Stimulated activated CD4-positive, alpha-beta T cell treated with anti-CD3 and anti-CD28 coated beads, TNF-alpha, amount 100 ng/mL, for 48 hours (primary cell): ENCODE measurements around the gene BORCS6.
"Not testable (repeated sequence)": the region's sequence is repeated elsewhere in the genome, so short reads cannot be mapped to it uniquely, and the experiment has no call there.

Source experiments
- DNase-seq, 3 donors: peaks; one replicate each; pipeline ENCODE4 v3.0.0-alpha.2; 2020; ENCODE audit warnings: low read depth in 3 of 3

BORCS6 gene

GRCh38 chr17:8173056-8173870 is 16.7 kb downstream of the BORCS6 start:
- DNase-seq: peak in 2 of 3 donors; percentile 67 to 77

GRCh38 chr17:8170186-8170585 is 19.8 kb downstream of the BORCS6 start:
- DNase-seq: not testable (repeated sequence)

- DNase-seq: no peak
These were observed 22.5 kb downstream of the BORCS6 start for GRCh38 chr17:8167526-8167925.

DNA sequence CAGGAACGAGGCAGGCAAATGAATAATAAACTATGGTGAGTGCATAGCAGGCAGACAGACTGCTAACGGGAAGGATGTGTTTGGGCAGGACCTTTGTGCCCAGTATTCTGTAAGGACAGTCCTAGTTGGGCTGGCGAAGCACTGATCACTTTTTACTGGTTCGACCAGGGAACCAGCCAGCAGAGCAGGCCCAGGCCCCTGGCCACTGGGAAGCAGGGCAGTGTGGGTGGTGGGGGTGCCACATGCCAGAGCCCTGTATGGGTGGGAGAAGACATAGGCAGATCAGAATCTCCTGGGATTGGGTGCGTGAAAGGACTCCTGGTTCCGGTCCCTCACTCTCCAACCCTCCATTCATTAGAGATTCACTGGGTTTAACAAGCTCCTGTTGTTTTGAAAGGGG is 23.2 kb downstream of the BORCS6 start:
- no peak for DNase-seq

- no peak for DNase-seq
These were observed 25.2 kb downstream of the BORCS6 start for GRCh38 chr17:8164815-8165131.

DNA sequence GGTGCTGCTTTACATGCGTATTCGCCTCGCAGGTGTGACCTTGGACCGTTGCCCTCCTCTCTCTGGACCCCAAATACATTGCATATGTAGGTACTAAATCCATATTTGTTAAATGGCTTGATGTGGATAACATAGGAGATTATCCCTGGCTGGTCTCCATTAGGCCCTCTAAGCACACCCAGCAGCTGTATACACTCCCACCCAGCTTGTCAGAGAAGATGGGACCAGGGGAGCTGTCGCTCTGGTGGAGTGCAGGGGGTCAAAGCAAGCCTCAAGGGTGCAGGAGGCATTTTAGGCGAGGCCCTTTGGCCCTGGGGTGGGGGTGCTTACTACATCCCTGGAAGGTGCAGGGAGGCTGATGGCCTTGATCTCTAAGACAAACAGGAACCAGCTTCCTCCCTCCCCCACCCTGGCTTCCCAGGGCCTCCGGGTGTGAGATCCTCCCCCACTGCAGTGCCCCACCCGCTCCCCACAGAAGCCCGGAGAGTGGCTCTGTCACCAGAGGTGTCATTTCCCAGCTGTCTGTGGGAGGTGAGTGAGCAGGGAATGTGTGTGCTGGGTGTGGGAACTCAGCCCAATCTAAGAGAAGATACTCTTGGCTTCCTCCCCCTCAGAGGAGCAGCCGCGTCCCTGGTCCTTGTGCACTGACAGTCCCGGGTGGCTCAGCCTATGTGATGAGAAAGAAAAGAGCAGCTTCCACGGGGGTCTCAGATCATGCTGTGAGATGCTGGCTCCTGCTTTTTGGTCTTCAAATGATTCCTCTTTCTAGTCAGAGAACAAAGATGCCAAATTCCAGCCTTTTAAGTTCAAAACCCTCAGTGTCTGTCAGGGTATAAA is 25.8 kb downstream of the BORCS6 start:
- DNase-seq: peak in 1 of 3 donors; percentile 78

DNA sequence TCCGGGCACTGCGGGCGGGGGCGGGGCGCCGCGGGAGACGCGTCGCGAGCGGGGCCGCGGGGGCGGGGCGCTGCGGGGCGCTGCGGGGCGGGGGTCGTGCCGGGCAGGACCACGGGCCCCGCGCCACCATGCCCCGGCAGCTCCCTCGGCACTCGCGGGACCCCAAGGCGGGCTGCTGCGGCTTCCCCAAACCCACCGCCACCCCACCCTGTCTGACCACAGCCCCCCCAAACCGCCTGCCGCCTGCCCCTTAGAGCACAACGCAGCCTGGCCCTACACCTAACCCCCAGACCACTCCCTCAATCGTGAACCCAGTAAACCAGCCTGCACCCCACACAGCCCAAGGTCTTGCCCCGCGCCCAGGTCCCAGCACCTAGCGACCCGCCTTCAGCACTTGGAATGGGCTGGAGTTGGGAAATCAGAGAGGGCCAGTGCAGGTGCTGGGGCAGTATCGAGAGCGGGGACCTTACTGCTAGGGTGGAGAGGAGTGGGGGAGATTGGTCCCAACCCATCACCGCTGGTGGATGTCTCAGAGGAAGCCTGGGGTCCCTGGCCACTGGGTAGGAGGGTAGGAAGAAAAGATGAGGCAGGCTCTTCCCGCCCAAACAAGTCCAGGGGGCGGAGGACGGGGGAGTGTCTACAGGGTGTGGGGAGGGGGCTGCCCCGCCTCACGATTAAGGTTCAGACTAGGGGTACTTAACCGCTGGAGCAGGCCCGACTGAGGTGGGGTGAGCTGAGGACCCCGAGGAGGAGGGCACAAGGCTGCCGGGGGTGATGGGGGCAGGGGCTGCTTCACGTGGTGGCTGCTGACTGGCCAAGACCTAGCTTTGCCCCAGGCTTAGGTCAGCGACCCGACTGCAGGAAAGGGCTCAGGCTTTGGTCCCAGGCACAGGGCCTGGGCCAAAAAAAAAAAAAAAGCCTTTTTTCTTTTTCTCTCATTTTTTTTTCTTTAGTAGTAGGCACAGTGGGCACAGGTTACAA is 26.7 kb downstream of the BORCS6 start:
- DNase-seq: no peak

DNA sequence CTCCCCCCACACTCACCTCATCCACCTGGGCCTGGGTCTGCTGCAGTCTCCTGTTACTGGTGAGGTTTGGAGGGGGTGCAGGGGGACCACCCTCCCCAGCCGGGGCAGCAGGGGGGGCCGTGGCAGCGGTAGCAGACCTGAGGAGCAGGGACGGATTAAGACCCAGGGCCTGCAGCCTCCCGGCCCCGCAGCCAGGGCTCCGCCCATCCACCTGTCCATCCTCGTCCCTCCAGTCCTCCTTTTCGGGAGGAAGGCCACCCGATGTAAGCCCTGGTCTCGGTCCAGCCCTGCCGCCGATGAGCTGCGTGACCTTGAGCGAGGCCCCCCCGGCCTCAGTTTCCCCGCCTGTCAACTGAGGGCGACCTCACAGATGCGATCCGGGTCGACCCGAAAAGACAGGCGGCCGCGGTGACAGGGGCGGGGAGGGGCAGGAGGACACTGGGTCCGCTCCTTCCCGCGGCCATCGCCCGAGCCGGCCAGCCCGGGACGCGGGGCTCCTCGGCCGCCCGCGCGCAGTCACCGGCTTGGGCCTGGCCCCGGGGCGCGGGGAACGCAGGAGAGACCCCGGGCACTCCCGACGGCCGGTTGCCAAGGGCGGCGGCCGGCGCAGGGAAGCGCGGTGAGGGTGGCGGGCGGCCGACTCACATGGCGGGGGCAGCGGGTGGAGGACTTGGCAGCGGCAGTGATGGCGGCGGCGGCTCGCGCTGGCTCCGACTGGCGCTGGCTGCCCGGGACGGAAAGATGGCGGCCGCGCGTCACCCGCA is 27.6 kb downstream of the BORCS6 start, which contains the start of gene VAMP2:
VAMP2 (minus strand) TSS at position 716 of the 764 bp plus-strand sequence; CDS start at position 647, 69 bp downstream.
- peak in 2 of 3 donors; percentile 66 to 72 for DNase-seq

GRCh38 chr17:8161289-8162232 is 28.4 kb downstream of the BORCS6 start:
- DNase-seq: no peak

- DNase-seq: no peak
These were observed 29.2 kb downstream of the BORCS6 start for GRCh38 chr17:8160741-8161221.

- DNase-seq: no peak
These were observed 29.8 kb downstream of the BORCS6 start for GRCh38 chr17:8160224-8160577.

DNA sequence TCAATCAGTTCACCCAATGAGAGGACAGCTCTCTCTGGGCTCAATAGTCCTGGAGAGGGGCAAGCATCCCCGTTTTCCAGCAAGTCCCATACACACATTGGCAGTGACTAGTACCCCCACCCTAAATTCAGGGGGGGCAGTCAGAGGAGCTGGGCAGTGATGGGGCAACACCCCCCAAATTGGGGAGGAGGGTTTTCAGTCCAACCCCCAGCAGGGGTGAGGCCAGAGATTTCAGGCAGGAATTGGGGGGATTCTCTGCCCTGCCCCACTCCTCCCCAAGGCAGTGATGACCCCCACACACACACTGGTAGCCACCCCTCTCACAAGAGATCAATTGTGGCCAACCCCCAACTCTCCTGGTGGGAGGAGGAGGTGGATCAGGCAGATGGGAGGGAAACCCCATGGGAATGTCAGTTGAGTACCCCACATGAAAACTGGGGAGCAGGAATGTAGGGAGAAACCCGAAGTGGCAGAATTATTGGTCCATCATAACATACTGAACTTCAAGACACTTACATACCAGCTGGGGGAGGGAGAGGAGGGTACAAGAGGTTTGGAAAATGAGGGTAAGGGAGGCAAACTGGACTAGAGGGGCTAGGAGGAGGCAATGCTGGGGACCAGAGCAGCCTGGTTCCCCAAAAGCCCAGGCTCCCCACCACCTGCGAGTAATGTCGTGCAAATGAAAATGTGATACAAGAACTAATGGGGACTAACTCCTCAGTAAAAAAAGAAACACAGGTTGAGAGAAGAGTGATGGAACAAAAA is 30.3 kb downstream of the BORCS6 start:
- no peak for DNase-seq

DNA sequence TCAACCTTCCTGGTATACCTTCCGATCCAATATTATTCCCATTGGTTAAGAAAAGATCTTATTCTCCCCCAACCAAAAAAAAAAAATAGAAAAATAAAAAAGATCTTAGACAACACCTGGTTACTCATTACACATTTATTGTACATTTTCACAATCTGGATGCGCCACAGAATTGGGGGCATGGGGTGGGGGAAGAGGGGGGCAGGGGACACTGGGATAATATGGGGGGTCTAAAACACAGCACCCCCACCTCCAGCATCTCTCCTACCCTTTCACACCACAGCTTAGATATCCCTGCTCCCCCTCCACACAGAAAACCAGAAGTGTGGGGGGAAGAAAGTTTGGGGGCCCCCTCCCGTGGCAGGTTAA is 31.0 kb downstream of the BORCS6 start:
- no peak for DNase-seq

GRCh38 chr17:8158267-8159031 is 31.5 kb downstream of the BORCS6 start:
- DNase-seq: peak; percentile 76 to 83 (median 82)

GRCh38 chr17:8156246-8156992 is 33.6 kb downstream of the BORCS6 start:
- peak; percentile 100 for DNase-seq

GRCh38 chr17:8155996-8156245 is 34.1 kb downstream of the BORCS6 start:
- no peak for DNase-seq

DNA sequence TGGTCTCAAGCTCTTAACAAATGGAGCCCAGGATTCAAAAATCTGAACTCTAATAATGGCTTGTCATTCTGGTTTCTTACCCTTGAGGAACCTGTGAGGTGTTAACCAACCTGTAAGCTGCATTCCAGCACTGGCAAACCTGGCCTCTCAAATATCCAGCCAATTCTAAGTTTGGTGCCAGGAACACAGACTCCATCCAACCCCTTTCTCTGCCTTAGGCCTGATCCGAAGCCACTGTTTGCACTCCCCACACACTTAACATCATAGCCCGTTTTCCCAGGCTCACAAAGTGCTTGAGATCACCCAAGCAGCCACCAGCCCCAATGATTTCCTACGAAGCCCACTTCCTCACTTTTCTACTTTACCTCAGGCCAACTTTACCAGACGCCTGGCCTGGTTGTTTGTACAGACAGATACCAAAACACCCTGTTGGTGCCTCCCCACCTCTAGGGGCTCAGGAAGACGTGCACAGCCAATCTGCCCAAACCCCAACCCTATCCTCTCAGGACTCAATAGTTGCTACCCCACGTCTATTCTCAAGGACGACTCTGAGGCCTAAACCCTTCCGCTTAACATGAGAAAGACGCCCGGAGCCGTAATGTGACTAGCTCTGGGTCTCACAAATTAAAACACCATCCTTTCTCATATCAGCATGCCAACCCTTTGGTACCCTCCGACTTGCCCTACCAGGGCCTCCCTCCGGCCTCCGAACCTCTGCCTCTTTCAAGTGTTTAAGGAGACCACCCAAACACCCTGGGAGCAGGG is 34.6 kb downstream of the BORCS6 start:
- no peak for DNase-seq
